Adrenal gland (tissue), 5 donors: Measurements from ENCODE around the gene STOM.

Source experiments
- POLR2A ChIP-seq, 2 donors: fragments of 450-650 bp; IDR thresholded peaks; one replicate each; pipeline ENCODE4 v1.6.1; 2017; ENCODE audit warnings: antibody characterized with exemption in 2 of 2, mild to moderate bottlenecking in 2 of 2, moderate library complexity in 1 of 2
- TF ChIP-seq, protein P1 (sequence below), 6 experiments: fragments of 450-650 bp in 4 of 6; fragments of 200-600 bp in 2 of 6; sonication (generic) in 1 of 6; IDR thresholded peaks; 1 replicate in 5 of 6; 2 replicates in 1 of 6; pipeline versions ENCODE4 v1.5.1 to v1.8.0; 2016 to 2021; ENCODE audit warnings: antibody characterized with exemption in 6 of 6, mild to moderate bottlenecking in 2 of 6, moderate library complexity in 1 of 6
- donor health status: DM: no; HTN: no; CAD: no.

DNA sequence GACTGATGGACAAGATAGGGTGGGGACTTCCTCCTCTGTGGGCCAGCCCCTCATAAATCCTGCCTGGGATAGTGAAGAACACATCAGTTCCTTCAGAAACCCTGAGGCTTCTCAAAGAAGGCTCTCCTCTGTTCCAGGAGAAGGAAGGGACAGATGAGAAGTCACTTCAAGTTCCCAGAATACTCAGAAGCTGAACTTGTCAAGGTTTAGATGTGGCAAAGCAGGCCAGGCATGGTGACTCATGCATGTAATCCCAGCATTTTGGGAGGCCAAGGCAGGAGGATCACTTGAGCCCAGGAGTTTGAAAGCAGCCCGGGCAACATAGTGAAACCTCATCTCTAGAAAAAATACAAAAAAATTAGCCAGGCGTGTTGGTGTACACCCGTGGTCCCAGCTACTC is 38.5 kb downstream of the STOM start:
- TF ChIP-seq, protein P1, sequence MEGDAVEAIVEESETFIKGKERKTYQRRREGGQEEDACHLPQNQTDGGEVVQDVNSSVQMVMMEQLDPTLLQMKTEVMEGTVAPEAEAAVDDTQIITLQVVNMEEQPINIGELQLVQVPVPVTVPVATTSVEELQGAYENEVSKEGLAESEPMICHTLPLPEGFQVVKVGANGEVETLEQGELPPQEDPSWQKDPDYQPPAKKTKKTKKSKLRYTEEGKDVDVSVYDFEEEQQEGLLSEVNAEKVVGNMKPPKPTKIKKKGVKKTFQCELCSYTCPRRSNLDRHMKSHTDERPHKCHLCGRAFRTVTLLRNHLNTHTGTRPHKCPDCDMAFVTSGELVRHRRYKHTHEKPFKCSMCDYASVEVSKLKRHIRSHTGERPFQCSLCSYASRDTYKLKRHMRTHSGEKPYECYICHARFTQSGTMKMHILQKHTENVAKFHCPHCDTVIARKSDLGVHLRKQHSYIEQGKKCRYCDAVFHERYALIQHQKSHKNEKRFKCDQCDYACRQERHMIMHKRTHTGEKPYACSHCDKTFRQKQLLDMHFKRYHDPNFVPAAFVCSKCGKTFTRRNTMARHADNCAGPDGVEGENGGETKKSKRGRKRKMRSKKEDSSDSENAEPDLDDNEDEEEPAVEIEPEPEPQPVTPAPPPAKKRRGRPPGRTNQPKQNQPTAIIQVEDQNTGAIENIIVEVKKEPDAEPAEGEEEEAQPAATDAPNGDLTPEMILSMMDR (IDR thresholded peaks at IDR 0.05), result no peak
- no peak for TF ChIP-seq POLR2A (IDR thresholded peaks at IDR 0.05)
